HL-60 (cell line): ENCODE data around the gene BABAM1.

Experiments
- CTCF ChIP-seq: IDR thresholded peaks from one replicate; pipeline ENCODE4 v1.5.1; 2011; ENCODE audit warnings: low read length, control low read depth, inconsistent platforms; ENCODE audit not compliant: insufficient read depth
- GABPA ChIP-seq: IDR thresholded peaks from 2 replicates; pipeline ENCODE4 v1.6.1; 2012; ENCODE audit warnings: low read depth
- POLR2AphosphoS5 ChIP-seq: IDR thresholded peaks from 2 replicates; pipeline ENCODE4 v1.6.1; 2012; ENCODE audit warnings: low read depth
- REST ChIP-seq: IDR thresholded peaks from 2 replicates; pipeline ENCODE4 v1.6.1; 2012; ENCODE audit warnings: low read depth; ENCODE audit not compliant: insufficient replicate concordance

GRCh38 chr19:17227798-17228367 is 39.4 kb upstream of the BABAM1 start:
- TF ChIP-seq CTCF (no peak), REST (no peak), POLR2AphosphoS5 (no peak), GABPA (no peak)
